Measurements from ENCODE around the gene COL6A5. TPM values are rescaled to one million over a fixed set of nuclear protein-coding genes. Genes with fewer than 3 reads are reported as not detected.
"Not testable (repeated sequence)": the region's sequence is repeated elsewhere in the genome, so short reads cannot be mapped to it uniquely, and the experiment has no call there.

Gene COL6A5
- total RNA-seq, 1 donor from 2014 or later: not detected

DNA sequence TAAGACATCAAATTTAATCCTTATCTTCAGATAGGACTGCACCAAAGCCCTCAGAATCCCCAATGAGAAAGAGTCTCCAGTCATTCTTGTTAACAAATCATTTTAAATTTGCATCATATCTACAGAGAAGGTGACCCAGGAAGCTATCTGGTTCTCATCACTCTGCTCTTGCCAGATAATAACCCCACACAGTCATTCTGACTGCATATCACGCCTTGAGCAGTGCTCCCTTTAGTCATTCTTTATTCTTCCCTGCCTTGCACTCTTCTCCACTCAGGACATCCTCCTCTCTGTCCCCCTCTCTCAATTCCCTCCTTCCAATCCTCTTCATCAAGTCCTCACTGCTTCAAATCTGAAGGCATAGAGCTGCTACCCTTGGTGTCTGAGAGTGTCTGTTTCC, 87.8 kb downstream of the COL6A5 start:
- Histone ChIP-seq H3K27me3 (ENCODE audit: control insufficient read depth, insufficient read depth, low read length) (no peaks in the 10 kb centered on the region), H3K4me3 (ENCODE audit: low read depth, low read length) (no peak overlapping the region), H3K36me3 (ENCODE audit: control insufficient read depth, insufficient read depth, low read length) (no peaks in the 10 kb centered on the region)
- TF ChIP-seq CTCF (IDR thresholded peaks at IDR 0.05; ENCODE audit: insufficient read depth, low read length, poor library complexity, severe bottlenecking): no peak
- DNase-seq (ENCODE audit: low read depth): no peak

- Histone ChIP-seq H3K27me3 (ENCODE audit: control insufficient read depth, insufficient read depth, low read length) (no peaks in the 10 kb centered on the region), H3K4me3 (ENCODE audit: low read depth, low read length) (no peak overlapping the region), H3K36me3 (ENCODE audit: control insufficient read depth, insufficient read depth, low read length) (no peaks in the 10 kb centered on the region)
- no peak for DNase-seq (ENCODE audit: low read depth)
- no peak for TF ChIP-seq CTCF (IDR thresholded peaks at IDR 0.05; ENCODE audit: insufficient read depth, low read length, poor library complexity, severe bottlenecking)
Observed at GRCh38 chr3:130442284-130442683, 96.8 kb downstream of the COL6A5 start.

DNA sequence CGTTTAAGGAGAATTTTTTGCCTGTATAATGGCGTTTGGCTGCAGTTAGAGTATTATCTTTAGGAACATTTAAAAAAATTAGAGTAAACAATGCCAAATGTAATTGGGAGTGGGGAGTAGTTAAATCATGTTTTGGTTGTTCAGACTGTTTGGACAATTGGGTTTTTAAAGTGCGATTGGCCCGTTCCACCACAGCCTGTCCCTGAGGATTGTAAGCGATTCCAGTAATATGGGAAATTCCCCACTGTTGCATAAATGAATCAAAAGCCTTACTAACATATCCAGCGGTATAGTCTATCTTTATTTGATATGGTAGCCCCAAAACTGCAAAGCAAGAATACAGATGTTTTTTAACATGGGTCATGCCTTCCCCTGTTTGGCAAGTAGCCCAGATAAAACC, 101.4 kb downstream of the COL6A5 start:
- not testable (repeated sequence) for DNase-seq (ENCODE audit: low read depth); H3K36me3 ChIP-seq (ENCODE audit: control insufficient read depth, insufficient read depth, low read length); H3K4me3 ChIP-seq (ENCODE audit: low read depth, low read length); H3K27me3 ChIP-seq (ENCODE audit: control insufficient read depth, insufficient read depth, low read length)

GRCh38 chr3:130448155-130448554, 102.7 kb downstream of the COL6A5 start:
- not testable (repeated sequence) for H3K36me3 ChIP-seq (ENCODE audit: control insufficient read depth, insufficient read depth, low read length); H3K27me3 ChIP-seq (ENCODE audit: control insufficient read depth, insufficient read depth, low read length); H3K4me3 ChIP-seq (ENCODE audit: low read depth, low read length); DNase-seq (ENCODE audit: low read depth)

GRCh38 chr3:130456540-130456939, 111.1 kb downstream of the COL6A5 start:
- no peaks in the 10 kb centered on the region for H3K36me3 ChIP-seq (ENCODE audit: control insufficient read depth, insufficient read depth, low read length)
- H3K27me3 ChIP-seq (ENCODE audit: control insufficient read depth, insufficient read depth, low read length): no peaks in the 10 kb centered on the region
- DNase-seq (ENCODE audit: low read depth): no peak
- H3K4me3 ChIP-seq (ENCODE audit: low read depth, low read length): no peak overlapping the region
- no peak for TF ChIP-seq CTCF (IDR thresholded peaks at IDR 0.05; ENCODE audit: insufficient read depth, low read length, poor library complexity, severe bottlenecking)

- Histone ChIP-seq H3K27me3 (ENCODE audit: control insufficient read depth, insufficient read depth, low read length) (no peaks in the 10 kb centered on the region), H3K4me3 (ENCODE audit: low read depth, low read length) (no peak overlapping the region), H3K36me3 (ENCODE audit: control insufficient read depth, insufficient read depth, low read length) (no peaks in the 10 kb centered on the region)
- TF ChIP-seq CTCF (IDR thresholded peaks at IDR 0.05; ENCODE audit: insufficient read depth, low read length, poor library complexity, severe bottlenecking): no peak
- DNase-seq (ENCODE audit: low read depth): no peak
Observed at GRCh38 chr3:130457671-130458070, 112.2 kb downstream of the COL6A5 start.

DNA sequence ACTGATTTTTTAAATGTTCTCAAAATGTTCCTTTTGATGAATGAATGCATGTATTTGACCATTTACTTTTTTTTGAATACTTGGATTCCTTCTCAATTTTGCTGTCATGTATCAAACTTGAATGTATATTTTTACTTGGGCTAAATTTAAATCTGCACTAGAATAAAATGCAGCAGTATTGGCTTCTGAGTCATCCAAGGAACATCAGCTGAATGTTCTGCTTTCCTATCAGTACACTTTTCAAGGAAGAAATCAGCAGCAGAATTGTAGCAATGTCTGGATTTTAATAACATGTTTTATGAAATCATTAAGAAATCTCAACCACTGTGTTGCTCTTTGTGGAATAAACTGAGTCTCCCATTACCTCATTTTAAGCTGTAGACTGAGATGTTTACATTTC, 114.5 kb downstream of the COL6A5 start:
- no peak for TF ChIP-seq CTCF (IDR thresholded peaks at IDR 0.05; ENCODE audit: insufficient read depth, low read length, poor library complexity, severe bottlenecking)
- Histone ChIP-seq H3K4me3 (ENCODE audit: low read depth, low read length) (no peak overlapping the region), H3K36me3 (ENCODE audit: control insufficient read depth, insufficient read depth, low read length) (no peaks in the 10 kb centered on the region)

More for the DNA sequence above, 114.5 kb downstream of the COL6A5 start:
- H3K27me3 ChIP-seq (ENCODE audit: control insufficient read depth, insufficient read depth, low read length): no peaks in the 10 kb centered on the region
- no peak for DNase-seq (ENCODE audit: low read depth)

Data from kidney epithelial cell (primary cell).